HuH-7 (cell line): ENCODE measurements around the gene AGAP1.

Experiments used
- DNase-seq: peaks from one replicate; pipeline ENCODE4 v3.0.0; 2011; ENCODE audit warnings: low spot score

The AGAP1 gene

DNA sequence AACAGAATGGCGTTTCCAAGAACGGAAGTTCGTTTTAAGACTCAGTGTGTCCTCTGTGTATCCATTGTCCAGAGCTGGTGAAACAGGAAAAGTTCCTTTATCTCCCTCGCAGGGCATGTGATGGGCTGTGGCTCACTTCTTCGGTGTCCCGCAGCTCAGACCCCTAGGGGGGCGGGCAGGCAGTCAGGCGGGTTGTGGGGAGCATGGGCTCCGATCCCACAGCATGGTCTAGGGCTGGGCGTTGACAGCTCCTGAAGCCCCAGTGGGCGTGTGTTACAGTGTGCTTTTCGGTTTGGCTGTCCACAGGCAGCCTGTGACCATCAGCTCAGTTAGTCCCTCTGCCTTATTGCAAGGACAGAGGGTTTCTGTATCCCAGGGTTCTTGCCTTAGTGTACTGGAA is 319.6 kb downstream of the AGAP1 start:
- DNase-seq = no peak

DNA sequence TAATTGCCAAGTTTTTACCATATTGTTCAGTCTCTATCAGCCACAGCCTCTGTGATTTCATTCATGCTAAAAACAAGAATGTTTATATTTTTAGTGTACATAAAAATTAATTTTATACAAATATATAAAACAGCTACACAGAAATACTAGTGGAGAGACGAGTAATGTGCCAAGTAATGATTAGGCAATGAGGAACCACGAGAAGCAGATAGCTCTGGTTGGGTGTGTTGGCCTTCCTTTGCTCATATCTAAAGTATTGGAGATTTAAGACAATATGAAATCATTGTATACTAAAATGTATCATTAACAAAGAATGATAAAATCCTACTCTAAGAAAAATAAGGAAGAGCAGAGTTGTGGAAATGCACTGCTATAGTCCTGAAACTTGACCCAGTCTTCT is 326.7 kb downstream of the AGAP1 start:
- DNase-seq = no peak

DNA sequence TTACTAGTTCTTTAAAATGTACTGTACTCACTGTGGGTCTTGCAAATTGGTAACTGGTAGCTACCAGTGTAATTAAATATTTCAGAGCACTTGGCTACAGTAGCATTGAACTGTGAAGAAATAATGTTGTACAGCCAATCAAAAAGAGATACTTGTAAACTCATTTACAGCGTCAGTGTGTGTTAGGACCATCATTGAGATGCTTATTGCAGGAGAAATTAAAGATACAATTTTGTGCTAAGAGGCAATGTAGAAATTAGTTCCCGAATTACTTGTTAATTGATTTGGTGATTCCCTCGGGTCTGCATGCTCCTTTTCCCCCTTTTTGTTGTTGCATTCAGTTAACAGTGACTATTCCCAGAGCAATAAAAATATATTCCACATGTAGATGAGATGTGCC is 330.5 kb downstream of the AGAP1 start:
- DNase-seq = no peak

DNA sequence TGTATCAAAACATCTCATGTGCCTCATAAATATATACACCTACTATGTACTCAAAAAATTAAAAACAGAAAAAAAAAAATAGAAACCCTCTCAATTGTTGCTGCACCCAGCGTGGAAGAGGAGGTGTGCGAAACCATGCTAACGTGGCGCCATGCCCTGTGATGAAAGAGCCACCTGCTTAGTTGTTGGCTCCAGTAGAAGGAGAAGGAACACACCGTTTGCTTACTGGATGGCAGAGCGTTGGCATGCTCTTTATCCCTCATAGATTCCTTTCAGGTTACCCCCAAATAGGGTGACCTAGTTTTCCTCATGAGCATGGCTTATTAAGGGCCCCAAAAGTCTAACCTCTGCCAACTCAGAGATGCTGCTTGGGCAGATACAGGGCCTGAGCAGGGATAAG is 332.1 kb downstream of the AGAP1 start:
- DNase-seq = no peak

DNA sequence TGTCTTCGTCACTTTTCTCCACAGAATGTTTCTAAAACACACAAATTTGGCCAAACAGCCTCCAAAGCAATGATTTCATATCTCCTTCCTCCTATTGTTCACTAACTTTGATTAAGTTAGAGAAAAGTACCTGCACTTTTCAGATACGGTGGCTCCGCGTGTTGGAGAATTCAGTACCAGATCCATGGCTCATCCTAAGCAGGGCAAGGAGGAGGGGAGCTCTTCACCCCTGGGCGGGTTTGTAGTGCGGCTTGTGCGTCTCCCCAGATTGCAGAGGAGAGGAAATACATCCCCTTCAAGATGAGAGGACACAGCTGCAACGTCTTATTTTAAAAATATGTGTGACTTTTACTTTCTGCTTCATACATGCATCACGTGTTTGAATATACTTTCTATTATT is 333.0 kb downstream of the AGAP1 start:
- DNase-seq = no peak

DNA sequence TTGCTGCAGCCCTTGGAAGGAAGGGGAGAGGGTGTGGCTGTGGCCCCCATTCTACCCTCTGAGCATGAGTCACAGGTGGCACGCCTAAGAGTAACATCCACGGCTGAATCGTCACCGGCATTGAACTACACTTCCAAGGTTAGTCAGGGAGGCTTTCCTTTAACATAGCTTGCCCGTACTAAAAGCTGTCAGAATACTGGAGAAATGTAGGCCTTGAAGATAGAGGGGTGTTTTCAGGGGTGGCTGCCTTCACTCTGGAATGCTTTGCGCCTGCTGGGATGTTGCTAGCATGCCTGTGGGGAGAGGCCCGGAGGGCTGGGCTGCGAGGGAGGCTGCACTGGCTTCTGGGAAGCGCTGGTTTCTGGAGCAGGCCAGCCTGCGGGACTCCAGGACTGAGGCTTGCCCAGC is 333.7 kb downstream of the AGAP1 start:
- DNase-seq = no peak

DNA sequence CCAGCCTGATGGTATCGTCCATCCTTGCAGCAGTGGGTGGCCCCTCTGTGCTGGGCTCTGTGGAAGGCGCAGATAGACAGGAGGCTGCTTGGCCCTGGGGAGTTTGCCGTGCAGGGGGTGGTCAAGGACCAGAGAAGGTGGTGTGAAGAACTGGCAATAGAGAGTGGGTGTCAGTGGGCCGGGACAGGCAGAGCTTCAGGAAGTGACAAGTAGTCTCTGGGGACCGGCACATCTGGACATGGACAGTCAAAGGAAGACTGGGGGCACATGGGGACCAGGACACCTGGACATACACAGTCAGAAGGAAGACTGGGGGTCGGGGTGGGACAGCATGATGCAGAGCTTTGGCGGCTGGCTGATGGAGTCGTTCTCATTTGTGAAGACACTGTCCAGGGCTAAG is 335.9 kb downstream of the AGAP1 start:
- no peak for DNase-seq

DNA sequence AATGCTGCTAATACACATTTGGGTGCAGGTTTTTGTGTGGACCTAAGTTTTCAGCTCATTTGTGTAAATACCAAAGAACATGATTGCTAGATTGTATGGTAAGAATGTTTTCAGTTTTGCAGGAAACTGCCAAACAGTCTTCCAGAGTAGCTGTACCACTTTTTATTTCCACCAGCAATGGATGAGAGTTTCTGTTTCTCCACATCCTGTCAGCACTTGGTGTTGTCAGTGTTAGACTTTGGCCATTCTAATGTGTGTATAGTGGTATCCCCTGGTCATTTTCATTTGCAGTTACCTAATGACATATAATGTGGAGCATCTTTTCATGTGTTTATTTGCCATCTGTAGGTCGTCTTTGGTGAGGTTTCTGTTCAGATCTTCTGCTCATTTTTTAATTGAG is 337.9 kb downstream of the AGAP1 start:
- no peak for DNase-seq

DNA sequence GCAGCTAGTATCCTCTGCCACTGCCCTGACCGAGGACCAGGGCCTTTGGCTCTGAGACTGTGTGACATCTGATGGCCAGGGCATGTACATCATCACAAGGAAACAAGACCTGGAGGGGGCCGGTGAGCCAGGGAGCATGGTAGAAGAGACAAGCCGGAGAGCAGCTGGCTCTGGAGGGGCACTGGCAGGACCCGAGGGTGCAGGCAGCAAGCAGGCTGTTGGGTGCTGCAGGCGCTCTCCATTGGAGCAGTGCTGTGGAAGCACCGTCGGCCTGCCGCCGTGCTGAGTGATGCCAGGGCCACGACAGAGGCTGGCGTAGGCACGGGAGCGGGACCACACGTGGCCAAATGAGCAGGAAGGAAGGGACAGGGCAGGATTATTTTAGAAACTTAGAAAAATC is 339.1 kb downstream of the AGAP1 start:
- no peak for DNase-seq

DNA sequence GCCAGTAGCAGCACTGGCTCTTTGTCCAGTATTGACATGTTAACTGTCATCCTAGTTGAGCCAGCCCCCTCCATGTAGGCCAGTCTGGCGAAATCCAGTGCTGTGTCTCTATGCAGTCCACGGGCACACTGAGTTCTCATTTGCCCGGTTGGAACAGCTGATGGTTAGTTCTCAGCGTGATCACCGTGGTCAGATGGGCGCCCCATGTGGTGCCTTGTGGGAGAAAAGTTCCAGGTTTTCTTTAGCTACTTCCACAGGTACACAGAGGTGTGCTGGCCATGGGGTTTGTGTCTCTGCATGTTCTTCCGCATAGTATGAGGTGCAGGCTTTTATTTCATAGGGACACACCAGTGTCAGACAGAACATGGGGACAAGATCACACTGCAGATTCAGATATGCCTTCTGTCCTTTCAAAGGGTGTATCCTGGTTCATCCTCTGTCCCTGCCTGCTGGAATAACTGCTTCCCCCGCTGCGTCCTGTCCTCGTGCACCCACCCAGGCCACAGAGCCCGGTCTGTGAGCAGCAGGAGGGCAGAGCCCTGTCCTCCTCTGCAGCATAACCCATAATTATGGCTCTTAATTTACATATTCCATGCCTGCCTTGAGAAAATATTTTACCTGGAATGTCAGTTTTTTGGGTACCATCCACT is 340.3 kb downstream of the AGAP1 start:
- DNase-seq = no peak

DNA sequence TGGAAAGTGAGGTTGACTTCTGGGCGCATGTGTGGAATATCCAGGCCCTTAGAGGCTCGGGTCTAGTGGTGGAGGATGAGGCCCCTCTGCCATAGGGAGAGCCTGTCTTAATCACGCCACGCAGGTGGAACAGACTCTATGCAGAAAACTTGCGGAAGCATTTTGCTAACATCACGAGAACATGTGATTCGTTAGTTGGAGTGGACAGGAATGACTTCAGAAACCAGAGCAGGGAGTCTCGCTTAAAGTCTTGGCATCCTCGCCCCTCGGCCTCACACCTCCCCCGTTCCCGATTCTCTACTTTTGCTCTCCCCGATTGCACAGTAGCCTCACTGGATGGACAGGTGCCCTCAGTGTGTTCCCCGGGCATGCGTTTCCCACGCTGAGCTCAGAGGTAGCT is 340.9 kb downstream of the AGAP1 start:
- DNase-seq = no peak

DNA sequence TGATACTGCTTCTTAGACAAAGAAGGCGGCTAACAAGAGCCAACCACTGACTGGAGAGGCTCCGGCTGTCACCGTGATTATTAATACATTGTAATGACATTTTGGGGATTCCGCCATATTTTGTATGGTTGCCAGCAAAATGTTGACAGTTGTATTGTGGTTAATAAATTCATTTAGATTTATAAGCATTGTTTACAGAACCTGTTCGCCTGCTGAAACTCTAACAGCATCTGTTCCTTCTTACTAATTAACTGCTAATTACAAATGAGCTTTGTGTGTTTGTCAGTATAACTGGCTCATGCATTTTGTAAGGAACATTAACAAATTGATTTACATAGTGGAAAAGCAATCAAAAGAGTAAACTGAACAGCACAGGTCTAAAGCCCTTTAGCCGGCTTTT is 342.0 kb downstream of the AGAP1 start:
- DNase-seq = no peak

DNA sequence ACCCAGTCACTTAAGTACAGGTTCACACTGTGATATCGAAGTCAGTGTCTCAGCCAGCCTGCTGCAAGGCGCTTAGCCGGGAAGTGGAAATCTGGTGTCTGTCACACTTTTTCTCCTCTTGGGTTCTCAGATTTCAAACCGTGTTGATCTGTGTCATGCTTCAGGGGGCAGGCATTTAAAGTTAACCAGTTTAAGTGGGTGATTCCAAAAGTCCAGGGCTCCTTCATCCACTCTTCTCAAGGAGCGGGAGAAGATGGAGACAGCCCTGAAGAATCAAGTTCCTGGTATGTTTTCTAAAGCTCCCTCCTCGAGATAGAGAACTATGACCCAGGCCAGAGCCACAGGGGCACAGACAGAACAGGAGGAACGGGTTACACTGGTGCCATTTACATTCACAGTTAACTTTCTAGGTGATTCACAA is 342.7 kb downstream of the AGAP1 start:
- DNase-seq = no peak

DNA sequence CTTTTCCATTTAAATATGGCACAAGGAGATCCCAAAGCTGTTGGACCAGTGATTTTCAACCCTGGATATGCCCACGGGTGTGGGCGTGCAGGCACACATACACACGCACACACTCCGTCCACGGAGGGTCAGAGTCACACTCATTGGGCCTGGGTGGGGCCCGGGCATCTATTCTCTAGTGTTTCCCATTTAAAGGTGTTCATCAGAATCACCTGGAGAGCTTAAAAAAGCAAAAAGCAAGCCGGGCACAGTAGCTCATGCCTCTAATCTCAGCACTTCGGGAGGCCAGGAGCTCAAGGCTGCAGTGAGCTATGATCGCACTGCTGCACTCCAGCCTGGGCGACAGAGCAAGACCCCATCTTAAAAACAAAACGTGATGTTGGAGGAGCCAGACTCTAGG is 345.4 kb downstream of the AGAP1 start:
- DNase-seq = no peak

DNA sequence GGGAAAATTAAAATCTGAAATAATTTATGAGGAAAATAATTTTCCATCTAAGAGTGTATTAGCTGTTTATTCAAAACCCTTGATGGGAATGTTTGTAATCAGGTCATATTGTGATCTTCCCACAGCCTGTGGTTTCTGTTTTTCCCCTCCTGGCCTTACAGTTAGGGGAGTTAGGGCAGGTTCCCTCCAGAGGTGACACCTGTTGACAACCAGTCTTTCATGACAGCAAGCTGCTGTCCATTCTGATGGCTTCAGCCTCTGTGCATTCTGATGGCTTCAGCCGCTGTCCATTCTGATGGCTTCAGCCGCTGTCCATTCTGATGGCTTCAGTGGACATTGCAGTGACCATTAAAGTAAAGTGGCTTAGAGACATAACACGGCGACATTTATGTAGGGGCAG is 346.1 kb downstream of the AGAP1 start:
- DNase-seq = no peak

DNA sequence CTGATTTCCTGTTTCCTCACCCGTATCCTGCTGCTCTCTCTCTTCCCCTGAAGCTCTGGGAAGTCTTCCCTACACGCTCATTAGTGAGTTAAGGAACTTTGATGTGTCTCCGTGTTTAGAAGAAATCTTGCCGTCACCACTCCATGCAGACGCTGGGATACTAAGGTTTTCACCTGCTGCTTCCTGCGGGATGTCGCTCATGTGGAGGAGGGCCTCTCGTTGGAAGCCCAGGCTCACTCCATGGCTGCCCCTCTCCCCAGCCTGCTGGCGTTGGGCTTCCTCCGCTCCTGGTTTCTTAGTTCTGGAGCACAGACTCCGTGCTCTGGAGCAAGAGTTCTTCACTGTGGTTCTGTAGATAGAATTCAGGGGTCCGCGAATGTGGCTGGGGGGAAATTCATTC is 348.0 kb downstream of the AGAP1 start:
- DNase-seq = no peak

DNA sequence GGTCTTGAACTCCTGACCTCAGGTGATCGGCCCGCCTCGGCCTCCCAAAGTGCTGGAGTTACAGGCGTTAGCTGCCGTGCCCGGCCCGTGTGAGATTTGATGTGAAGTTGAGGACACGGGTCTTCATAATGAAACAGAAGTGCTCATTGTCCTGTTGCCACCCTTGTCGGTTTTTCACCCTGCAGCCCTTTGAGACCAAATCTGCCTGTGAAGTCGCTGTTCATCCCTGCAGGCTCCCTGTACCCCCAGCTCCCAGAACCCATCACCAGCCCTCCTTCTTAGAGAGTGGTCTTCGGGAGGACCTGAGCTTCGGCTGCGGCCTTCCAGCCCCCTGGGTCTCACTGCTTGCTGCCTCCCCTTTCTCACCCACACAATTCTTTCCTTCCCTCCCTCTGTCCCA is 349.1 kb downstream of the AGAP1 start:
- DNase-seq = no peak

DNA sequence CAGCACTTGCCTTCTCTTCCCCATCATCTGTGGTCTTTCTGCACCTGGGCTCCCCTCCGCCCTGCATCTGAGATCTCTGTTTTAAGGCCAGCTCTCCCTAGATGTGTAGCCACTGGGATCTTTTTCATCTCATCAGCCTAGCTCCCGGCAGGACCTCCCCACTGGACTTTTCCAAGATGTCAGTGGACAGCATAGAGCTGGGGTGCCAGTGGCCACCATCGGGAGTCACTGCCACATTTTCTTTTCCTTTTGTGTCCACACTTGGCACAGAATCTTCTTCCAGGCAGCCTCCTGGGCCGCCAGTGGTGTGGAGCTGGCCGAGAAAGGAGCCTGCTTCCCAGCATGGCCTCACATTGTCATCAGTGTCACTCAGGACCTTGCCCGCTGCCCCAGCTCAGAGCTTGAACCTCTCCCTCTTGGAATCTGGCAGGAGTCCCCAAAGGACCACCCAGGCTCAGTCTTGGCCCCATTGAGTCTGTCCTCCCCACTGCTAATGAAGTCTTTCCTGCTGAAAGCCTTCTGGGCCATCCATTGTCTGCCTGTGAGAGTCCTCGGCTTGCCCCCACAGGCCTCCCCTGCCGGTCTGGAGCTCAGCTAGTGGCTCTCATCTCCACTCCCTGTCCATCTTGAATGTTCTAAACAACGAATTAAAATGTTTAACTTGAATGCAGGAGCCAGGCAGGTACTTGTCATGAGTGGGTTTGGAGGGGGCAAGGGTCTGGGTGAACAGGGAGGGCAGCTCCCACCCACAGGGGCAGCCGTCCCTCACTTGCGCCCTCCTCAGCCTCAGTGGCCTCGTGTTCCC is 349.9 kb downstream of the AGAP1 start:
- no peak for DNase-seq

DNA sequence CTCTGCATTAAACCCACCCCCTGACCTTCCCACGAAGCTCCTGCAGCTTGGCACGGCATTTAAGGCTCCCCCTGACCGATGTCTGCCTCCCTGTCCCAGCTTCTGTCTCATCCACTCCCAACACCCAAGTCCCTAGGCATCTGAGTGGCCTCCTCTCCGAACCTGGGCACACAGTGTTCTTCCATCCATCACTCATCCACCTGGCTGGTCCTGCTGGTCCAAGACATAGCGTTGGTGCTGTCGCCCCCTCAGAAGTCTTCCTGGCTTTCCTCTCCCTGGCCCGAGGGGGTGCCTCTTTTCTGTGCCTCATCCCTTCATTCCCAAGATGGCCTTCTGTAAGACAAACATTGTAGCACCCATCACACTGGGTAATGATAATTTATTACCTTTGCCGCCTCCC is 350.7 kb downstream of the AGAP1 start:
- DNase-seq = no peak

DNA sequence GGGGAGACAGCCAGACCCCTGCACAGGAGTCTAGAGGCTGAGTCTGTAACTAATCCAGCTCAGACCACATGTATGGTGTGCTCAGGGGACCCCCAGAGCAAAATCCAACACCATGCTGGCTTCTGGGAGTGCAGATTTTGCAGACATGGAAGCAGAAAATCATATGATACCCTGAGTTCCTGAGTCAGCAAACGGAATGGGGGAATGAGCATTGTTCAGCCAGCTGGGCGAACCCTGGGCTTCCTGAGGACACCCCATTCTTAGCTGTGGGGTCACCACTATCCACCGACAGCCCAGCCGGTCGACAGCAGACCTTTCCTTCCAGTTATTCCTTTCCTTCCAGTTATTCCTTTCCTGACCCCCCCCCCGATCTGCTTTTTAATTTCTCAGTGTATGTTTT is 351.4 kb downstream of the AGAP1 start:
- DNase-seq = no peak

DNA sequence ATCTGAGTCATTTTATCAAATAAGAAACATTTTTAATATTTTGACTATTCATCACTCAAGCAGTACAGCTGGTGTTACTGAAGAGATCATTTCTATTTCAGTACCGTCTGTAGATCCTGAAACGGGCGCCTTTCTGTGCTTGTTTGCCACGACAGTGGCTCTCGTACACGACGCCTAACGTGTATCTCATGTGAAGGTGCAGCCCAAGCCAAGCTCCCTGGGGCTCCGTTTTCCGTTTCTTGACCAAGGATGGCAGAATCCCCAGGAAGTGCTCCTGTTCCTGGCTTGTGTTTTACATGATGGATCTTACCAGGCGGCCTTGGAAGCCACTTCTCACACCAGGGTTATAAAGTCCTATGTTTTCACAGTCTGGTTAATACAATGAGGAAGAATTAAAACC is 353.7 kb downstream of the AGAP1 start:
- DNase-seq = no peak

DNA sequence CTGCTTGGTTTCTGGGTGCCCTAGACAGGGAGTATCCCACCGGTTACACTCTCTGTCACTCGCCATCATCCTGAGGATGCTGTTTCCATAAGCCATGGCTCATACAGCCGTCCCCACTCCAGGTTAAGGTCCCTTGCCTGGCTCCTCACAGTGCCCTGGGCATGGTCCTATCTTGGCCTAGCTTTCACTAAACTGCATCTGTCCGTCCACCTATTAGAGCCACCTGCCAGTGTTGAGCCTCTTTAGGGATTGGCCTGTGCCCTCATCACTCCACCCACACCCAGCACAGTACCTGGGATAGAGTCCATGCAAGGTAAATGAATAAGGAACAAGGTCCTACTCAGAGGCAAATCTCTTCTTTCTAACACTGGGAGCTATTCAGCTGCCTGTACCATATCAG is 354.2 kb downstream of the AGAP1 start:
- no peak for DNase-seq

DNA sequence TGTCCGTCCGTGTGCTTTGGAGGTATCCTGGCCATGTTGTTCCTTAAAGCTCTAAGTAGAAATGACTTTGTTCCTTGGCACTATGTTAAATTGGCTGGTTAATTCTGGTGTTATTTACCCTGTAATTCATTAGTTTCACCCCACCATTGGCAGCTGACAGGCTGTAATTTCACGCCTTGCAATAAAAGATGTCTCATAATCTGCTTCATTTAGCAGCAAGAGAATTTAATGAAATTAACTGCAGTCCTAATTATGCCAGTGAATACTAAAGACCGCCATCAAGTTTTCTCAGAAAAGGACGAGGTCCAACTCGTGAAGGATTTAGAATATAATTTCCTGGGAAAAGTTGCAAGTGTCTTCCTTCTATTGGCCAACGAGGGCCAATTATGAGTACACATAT is 355.1 kb downstream of the AGAP1 start:
- no peak for DNase-seq

DNA sequence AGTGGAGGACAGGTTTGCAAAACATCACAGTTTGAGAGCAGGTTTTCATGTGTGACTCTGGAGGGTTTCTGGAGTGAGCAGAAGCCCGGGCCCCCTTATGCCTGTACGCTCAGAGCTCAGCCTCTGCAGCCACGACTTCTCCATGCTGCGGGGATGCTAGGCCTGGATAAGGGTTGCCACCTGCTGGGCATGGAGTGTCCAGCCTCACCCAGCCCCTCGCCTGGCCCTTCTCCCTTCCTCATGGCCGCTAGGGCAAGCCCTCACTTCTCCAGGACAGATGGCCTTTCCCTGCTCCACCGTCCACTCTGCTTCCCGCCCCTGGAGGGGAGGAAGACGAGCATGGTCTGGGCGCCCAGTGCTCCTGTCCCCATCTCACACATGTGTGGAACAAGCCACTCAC is 355.6 kb downstream of the AGAP1 start:
- DNase-seq = no peak
